Activated T-helper 17 cell treated with anti-CD3 and anti-CD28 coated beads, Interleukin-2, amount 50 U/mL, for 72 hours (primary cell): ENCODE data around the gene RXFP2. TPM values are rescaled to one million over a fixed set of nuclear protein-coding genes. Genes with fewer than 3 reads are reported as not detected.

ENCODE experiments used
- ATAC-seq: fragments of 150-1000 bp; cut with Tn5 transposase; replicated peaks from 2 replicates; pipeline ENCODE4 v1.10.0; 2021; ENCODE audit warnings: mild to moderate bottlenecking, moderate library complexity
- H3K27ac Mint-ChIP-seq: one replicate; pipeline ENCODE4 v1.8.0; 2022; ENCODE audit warnings: mixed read lengths
- H3K27me3 Mint-ChIP-seq: one replicate; pipeline ENCODE4 v1.8.0; 2022; ENCODE audit warnings: mixed read lengths
- H3K36me3 Mint-ChIP-seq: one replicate; pipeline ENCODE4 v1.8.0; 2022; ENCODE audit warnings: low read depth, mild to moderate bottlenecking, mixed read lengths
- H3K4me1 Mint-ChIP-seq: one replicate; pipeline ENCODE4 v1.8.0; 2022; ENCODE audit warnings: mixed read lengths
- H3K4me3 Mint-ChIP-seq: one replicate; pipeline ENCODE4 v1.8.0; 2022; ENCODE audit warnings: mild to moderate bottlenecking, mixed read lengths
- H3K9me3 Mint-ChIP-seq: one replicate; pipeline ENCODE4 v1.8.0; 2022; ENCODE audit warnings: mixed read lengths
- total RNA-seq, 2 donors: library from RNA; stranded (reverse); gene quantifications; one replicate each; pipeline ENCODE4 v1.2.3, GENCODE V29; 2022

RXFP2 gene
- total RNA-seq, 2 donors from 2014 or later = not detected

DNA sequence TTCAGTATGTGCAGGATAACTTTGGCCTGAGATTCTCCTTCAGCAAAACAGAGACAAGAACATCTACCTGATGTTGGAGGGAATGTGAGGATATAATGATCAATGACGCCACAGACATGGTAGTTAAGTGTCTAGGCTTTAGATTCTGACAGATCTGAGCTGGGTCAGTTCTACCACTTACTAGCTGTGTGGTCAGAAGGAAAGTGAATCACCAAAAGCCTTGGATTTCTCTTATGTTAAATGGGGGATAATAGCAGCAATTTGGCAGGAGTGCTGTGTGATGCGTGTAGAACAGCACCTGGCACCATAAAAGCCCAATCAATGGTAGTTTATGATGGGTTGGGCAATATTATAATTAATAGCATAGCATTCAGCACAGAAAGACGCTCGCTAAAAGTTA lies 41.7 kb downstream of the RXFP2 start:
- Mint-ChIP-seq H3K36me3 (no peaks in the 10 kb centered on the region), H3K9me3 (no peaks in the 10 kb centered on the region), H3K27me3 (peaks cover 6% of the 10 kb centered on the region), H3K27ac (no peak overlapping the region), H3K4me1 (no peaks in the 10 kb centered on the region), H3K4me3 (no peak overlapping the region)
- ATAC-seq = no peak

DNA sequence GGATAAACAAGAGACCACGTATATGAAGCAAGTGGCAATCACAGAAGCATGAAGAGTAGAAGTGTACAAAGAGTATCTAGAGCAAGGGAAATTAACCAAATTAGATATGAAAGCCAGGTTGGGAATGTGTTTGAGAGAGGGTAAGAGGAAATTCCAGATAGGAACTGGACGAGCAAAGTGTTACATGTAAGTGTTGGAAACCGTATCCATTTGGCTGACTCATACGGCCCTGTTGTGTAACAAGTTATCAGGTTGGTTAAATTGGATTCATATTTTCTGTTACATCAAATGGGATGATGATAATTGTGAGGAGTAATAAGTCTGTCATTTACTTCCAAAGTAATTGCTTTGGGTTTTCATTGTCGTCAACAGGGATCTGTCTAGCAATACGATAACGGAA lies 46.7 kb downstream of the RXFP2 start:
- no peak for ATAC-seq
- H3K27me3 Mint-ChIP-seq = peaks cover 3% of the 10 kb centered on the region
- no peak overlapping the region for H3K4me3 Mint-ChIP-seq
- no peaks in the 10 kb centered on the region for H3K9me3 Mint-ChIP-seq
- no peak overlapping the region for H3K27ac Mint-ChIP-seq
- H3K36me3 Mint-ChIP-seq = no peaks in the 10 kb centered on the region
- no peaks in the 10 kb centered on the region for H3K4me1 Mint-ChIP-seq

DNA sequence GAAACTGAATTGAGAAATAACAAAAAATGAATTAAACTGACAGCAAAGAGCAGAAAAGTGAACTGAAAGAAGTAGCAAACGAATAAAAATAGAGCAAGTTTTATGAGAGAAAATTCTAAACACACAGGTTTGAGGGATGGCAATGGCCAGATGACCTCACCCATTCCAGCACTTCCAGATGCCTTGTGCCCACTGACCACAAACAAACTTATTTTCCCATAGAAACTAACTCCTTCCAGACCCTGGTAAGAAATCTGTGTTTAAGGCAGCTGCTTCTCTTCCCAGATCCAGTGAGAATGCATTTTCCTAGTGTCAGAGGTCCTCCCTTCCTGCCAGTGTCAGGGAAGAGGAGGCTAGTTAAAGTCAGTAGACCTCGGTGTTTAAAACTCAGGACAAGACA lies 51.7 kb downstream of the RXFP2 start:
- Mint-ChIP-seq H3K36me3 (no peaks in the 10 kb centered on the region), H3K27me3 (no peaks in the 10 kb centered on the region), H3K4me3 (no peak overlapping the region), H3K4me1 (no peaks in the 10 kb centered on the region), H3K27ac (no peak overlapping the region), H3K9me3 (no peaks in the 10 kb centered on the region)
- no peak for ATAC-seq

DNA sequence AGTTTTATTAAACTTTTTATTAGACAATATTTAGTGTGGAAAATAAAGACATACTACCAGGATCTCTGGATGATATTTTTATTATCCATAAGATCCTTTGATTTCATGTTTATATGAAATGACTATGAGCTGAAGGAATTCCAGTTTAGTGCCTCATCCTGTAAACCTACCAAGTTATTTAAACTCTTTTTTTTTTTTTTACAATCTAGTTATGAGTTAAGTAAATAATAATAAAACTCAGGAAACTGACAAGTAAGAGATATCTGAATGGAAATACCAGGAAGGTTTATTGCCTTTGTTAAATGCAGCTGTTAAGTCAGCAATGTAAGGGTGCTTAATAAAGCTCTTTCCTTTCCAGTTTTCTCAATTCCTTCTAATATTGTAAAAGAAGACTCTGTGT lies 53.9 kb downstream of the RXFP2 start:
- Mint-ChIP-seq H3K36me3 (no peaks in the 10 kb centered on the region), H3K27ac (no peak overlapping the region), H3K4me1 (peaks cover 3% of the 10 kb centered on the region), H3K4me3 (no peak overlapping the region), H3K27me3 (no peaks in the 10 kb centered on the region), H3K9me3 (no peaks in the 10 kb centered on the region)
- no peak for ATAC-seq

DNA sequence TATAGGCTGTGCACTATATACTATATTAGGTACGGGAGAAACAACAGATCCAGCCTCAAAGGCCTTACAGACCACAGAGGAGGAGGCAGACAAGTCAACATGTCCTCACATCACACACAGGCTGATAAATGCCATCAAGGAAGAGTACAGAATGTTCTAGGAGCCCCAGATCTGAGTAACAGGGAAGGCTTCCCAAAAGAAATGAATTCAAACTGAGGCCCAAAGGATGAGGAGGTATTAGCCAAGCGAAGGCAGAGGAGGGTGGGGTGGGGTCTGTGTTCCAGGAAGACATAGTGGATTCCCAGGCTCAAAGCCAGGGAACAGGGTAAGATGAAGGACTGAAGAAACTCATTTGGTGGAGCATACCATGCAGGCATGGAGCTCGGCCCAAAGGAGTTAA lies 55.1 kb downstream of the RXFP2 start:
- Mint-ChIP-seq H3K9me3 (no peaks in the 10 kb centered on the region), H3K36me3 (no peaks in the 10 kb centered on the region), H3K27ac (no peak overlapping the region), H3K27me3 (no peaks in the 10 kb centered on the region), H3K4me3 (no peak overlapping the region), H3K4me1 (peaks cover 3% of the 10 kb centered on the region)
- ATAC-seq = no peak

DNA sequence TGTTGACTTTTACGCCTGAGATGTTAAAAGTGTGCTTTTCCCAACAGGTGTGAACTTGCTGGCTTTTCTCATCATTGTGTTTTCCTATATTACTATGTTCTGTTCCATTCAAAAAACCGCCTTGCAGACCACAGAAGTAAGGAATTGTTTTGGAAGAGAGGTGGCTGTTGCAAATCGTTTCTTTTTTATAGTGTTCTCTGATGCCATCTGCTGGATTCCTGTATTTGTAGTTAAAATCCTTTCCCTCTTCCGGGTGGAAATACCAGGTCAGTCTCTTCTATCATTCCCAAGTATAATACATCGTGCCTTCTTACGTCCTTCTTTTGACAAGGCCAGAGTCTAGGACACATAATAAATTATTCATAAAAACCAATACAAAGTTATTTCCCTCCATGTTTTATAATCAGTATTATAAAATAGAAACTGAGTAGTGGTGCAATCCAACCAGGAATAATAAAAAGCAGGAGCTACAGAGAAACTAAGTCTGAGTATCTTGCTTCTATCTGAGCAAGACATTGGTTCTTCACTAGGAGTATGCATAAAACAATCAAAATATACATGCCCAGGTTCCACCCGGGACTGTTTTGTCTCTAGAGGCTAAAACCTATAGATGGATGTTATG lies 57.9 kb downstream of the RXFP2 start:
- H3K4me1 Mint-ChIP-seq = peaks cover 10% of the 10 kb centered on the region
- no peak overlapping the region for H3K27ac Mint-ChIP-seq
- H3K4me3 Mint-ChIP-seq = no peak overlapping the region
- no peaks in the 10 kb centered on the region for H3K27me3 Mint-ChIP-seq
- ATAC-seq = no peak
- H3K36me3 Mint-ChIP-seq = no peaks in the 10 kb centered on the region
- no peaks in the 10 kb centered on the region for H3K9me3 Mint-ChIP-seq

DNA sequence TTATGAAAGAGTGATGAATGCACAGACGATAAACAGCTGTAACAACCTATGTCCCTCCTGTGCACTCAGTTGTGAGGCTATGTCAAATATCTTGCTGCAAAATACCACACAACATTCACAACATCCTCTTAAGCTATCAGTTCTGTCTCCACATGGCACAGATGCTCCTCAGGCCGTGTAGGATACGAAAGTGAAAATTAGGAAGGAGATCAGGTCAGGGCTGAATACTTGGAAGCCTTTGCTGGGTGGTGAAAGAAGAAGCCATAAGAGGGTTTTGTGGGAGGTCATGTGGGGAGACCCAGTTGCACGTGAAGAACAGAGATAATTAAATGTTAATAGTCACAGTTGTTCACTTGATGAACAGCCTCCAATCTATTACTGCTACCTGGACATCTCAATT lies 58.9 kb downstream of the RXFP2 start:
- no peaks in the 10 kb centered on the region for H3K36me3 Mint-ChIP-seq

DNA sequence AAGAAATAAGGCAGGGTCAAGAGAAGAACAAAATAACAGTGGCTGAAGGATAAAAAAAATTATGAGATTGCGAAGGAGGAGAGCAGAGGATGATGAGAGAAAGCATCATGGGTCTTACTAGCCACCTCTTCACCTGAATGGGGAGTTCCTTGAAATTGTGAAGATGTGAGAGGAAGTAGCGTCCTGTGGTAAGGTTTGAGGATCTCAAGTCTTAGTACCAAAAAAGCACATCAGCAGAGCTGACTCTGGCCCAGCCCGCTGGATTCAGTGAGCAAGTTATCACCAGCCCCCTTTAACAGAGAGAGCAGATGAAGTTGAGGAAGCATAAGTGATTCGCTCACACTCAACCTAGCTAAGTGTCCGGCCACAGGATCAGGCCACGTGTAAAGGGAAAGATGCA lies 61.8 kb downstream of the RXFP2 start:
- ATAC-seq = peak; percentile 46
- Mint-ChIP-seq H3K4me3 (peak overlapping the region; percentile 43), H3K9me3 (no peaks in the 10 kb centered on the region), H3K4me1 (peaks cover 18% of the 10 kb centered on the region), H3K27me3 (no peaks in the 10 kb centered on the region), H3K27ac (peak overlapping the region; percentile 39), H3K36me3 (no peaks in the 10 kb centered on the region)

More for the DNA sequence above, 58.9 kb downstream of the RXFP2 start:
- no peak overlapping the region for H3K27ac Mint-ChIP-seq
- H3K27me3 Mint-ChIP-seq = no peaks in the 10 kb centered on the region
- no peak for ATAC-seq
- H3K9me3 Mint-ChIP-seq = no peaks in the 10 kb centered on the region
- peaks cover 10% of the 10 kb centered on the region for H3K4me1 Mint-ChIP-seq
- H3K4me3 Mint-ChIP-seq = no peak overlapping the region

DNA sequence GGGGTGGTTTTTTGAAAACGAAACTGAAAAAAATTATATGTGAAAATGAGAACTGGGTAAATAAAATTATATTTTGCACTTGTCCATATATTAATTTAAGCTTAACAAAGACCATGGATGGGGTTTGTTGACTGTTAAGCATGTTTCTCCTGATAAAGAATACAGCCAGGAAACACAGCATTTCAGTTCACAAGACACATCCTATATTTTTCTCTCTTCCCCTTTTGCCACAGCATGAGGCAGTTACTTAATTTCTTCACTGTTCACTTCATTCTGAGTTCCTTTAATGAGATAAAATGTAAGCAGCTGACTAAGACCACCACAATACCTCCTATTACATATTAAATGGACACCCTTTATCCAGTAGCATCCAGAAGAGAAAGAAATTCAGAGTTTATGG lies 64.0 kb downstream of the RXFP2 start:
- H3K36me3 Mint-ChIP-seq = no peaks in the 10 kb centered on the region
- H3K27ac Mint-ChIP-seq = peak overlapping the region; percentile 82
- H3K4me1 Mint-ChIP-seq = peaks cover 31% of the 10 kb centered on the region
- peak overlapping the region; percentile 53 for H3K4me3 Mint-ChIP-seq
- ATAC-seq = no peak
- H3K9me3 Mint-ChIP-seq = no peaks in the 10 kb centered on the region
- H3K27me3 Mint-ChIP-seq = no peaks in the 10 kb centered on the region

DNA sequence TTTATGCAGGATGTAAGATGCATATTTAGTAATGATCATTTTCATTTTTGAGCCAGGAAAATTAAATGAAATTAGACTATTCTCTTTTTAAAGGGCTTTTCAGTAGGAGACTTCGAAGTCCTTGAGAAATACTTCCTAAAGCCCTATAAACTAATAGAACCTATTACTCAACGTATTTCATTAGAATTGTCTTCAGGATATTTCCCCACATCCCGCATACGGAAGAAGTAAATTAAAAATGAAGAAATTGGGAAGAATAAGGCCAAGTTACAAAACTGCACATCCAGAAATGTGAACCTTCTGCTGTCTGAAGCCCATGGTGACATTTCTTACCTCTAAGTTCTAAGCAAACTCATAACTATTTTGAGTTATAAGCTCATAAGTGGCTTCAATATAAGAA lies 66.5 kb downstream of the RXFP2 start:
- peak overlapping the region; percentile 71 for H3K27ac Mint-ChIP-seq
- H3K27me3 Mint-ChIP-seq = no peaks in the 10 kb centered on the region
- H3K4me3 Mint-ChIP-seq = no peak overlapping the region
- H3K36me3 Mint-ChIP-seq = no peaks in the 10 kb centered on the region
- no peak for ATAC-seq
- peaks cover 28% of the 10 kb centered on the region for H3K4me1 Mint-ChIP-seq
- peaks cover 4% of the 10 kb centered on the region for H3K9me3 Mint-ChIP-seq

DNA sequence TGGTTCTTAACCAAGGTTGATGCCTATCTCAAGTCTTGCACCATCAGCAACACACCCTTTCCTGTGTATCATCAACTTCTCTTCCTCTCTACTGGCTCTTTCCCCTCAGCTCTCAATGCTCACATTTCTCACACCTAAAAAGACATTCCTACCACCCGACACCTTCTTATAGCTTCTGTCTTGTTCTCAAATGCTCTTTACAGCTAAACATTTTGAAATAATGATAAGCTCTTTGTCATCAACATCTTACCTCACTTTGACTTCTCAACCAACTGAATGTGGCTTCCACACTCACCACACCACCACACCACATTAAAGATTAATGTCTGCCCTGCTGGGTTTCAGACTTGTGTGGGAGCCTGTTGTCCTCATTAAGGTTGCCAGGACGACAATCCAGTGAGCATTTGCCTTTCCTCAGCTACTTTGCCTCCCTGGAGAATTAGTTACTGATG lies 67.8 kb downstream of the RXFP2 start:
- peak; percentile 94 for ATAC-seq
- H3K4me1 Mint-ChIP-seq = peaks cover 24% of the 10 kb centered on the region
- H3K36me3 Mint-ChIP-seq = no peaks in the 10 kb centered on the region
- H3K27me3 Mint-ChIP-seq = no peaks in the 10 kb centered on the region
- H3K4me3 Mint-ChIP-seq = peak overlapping the region; percentile 39
- H3K9me3 Mint-ChIP-seq = peaks cover 7% of the 10 kb centered on the region
- peak overlapping the region; percentile 71 for H3K27ac Mint-ChIP-seq

DNA sequence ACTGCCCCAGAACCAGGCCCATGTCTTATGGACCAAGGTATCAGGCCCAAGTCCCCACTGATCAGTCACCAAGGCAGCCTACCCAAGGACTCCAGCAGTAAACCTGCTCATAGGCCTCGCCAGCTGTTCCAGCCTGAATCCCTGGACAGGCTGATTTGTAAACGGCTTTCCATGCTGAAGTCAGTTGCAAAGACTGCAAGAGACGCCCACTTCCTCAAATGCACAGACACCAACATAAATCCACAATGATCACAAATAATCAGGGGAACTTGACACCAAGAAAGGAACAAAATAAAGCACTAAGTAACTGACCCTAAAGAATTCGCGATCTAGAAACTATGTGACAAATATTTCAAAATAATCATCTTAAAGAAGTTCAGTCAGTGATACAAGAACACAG lies 75.2 kb downstream of the RXFP2 start:
- H3K9me3 Mint-ChIP-seq = peaks cover 22% of the 10 kb centered on the region
- no peaks in the 10 kb centered on the region for H3K27me3 Mint-ChIP-seq
- no peak overlapping the region for H3K27ac Mint-ChIP-seq
- H3K36me3 Mint-ChIP-seq = no peaks in the 10 kb centered on the region
- H3K4me1 Mint-ChIP-seq = no peaks in the 10 kb centered on the region
- ATAC-seq = no peak
- no peak overlapping the region for H3K4me3 Mint-ChIP-seq

DNA sequence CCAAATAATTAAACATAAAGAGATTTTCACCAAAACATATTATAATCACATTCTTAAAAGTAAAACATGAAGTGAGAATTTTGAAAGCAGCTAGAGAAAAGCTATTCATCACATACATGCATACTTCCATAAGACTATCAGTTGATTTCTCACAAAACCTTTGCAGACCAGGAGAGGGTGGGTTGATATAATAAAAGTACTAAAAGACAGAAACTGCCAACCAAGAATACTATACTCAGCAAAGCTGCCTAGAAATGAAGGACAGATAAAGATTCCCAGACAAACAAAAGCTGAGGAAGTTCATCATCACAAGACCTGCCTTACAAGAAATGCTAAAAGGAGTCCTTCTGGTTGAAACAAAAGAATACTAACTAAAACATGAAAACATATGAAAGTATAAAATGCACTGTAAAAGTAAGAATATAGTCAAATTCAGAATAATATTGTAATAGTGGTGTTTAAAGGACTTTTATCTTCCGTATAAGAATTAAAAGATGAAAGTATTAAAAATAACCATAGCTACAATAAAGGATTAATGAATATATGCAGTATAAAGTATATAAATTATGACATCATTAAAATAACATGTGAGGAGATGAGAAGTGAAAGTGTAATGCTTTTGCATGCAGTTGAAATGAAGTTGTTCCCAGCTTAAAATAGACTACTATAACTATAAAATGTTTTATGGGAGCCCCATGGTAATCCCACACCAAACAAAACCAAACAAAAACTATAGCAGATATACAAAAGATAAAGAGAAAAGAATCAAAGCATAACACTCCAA lies 76.2 kb downstream of the RXFP2 start:
- H3K36me3 Mint-ChIP-seq = no peaks in the 10 kb centered on the region
- H3K9me3 Mint-ChIP-seq = peaks cover 18% of the 10 kb centered on the region
- no peaks in the 10 kb centered on the region for H3K4me1 Mint-ChIP-seq
- ATAC-seq = no peak
- no peak overlapping the region for H3K4me3 Mint-ChIP-seq
- H3K27me3 Mint-ChIP-seq = no peaks in the 10 kb centered on the region
- no peak overlapping the region for H3K27ac Mint-ChIP-seq

DNA sequence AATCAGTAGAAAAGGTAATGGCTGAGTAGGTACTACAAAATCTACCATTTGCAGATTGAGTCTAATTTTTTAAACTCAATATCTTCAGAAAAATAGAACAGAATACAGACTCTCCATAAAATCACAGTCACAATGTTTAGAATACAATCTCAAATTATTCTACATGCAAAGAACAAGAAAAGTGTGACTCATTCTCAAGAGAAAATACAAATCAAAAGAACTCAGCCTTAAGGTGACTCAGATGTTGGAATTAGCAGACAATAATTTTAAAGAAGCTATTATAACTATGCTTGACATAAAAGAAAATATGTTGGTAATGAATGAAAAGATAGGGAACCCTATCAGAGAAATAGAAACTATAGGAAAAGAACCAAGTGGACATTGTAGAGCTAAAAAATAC lies 78.9 kb downstream of the RXFP2 start:
- Mint-ChIP-seq H3K27me3 (no peaks in the 10 kb centered on the region), H3K36me3 (no peaks in the 10 kb centered on the region), H3K4me3 (no peak overlapping the region), H3K27ac (no peak overlapping the region), H3K4me1 (no peaks in the 10 kb centered on the region), H3K9me3 (peaks cover 14% of the 10 kb centered on the region)
- no peak for ATAC-seq

DNA sequence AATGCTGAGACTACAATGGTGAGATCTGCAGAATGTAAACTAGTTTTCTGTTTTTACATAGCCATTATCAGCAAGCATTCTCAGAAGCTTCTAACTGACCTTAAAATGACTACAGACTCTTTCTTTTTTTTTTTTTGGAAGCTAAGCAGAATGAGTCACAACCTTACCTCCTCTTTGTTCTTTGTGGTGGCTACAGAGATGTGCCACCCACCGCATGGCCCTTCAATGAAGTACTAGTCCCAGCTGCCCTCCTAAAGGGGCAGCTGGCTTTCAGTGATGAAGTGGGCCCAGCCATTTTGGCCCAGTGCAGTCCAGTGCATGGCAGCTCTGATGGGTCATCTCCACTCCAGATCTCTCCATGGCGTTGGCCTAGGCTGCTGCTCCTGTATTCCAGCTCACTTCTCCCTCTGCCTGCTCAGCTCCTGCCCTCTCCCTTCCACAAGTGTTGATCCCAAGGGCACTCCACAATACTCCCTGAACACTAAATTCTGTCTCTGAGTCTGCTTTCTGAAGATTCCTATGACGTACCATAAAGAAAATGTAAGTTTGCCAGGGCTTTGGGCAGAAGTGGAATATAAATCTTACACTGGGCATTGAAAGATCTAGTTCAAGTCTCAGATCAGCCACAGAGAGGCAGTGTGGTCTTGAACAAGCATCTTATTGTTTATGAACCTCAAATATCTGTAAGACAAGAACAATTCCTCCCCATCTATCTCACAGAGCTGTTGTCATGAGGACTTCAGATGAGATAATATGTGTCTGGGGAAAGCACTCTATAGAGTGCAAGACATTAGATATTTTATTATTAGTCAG lies 85.6 kb downstream of the RXFP2 start:
- Mint-ChIP-seq H3K4me3 (peak overlapping the region; percentile 35), H3K36me3 (no peaks in the 10 kb centered on the region), H3K9me3 (no peaks in the 10 kb centered on the region), H3K27ac (peak overlapping the region; percentile 83), H3K4me1 (peaks cover 18% of the 10 kb centered on the region), H3K27me3 (no peaks in the 10 kb centered on the region)
- ATAC-seq = peak; percentile 94
